HG02798 (cell line): ENCODE data around the gene PRELID3B.

Experiments used
- ATAC-seq: cut with Tn5 transposase; IDR thresholded peaks from one replicate; pipeline ENCODE4 v1.9.1; 2021; ENCODE audit warnings: mild to moderate bottlenecking; ENCODE audit not compliant: unreplicated experiment, poor library complexity

PRELID3B gene

GRCh38 chr20:59042151-59042795, at the start of gene PRELID3B:
Gene PRELID3B (minus strand): TSS chr20:59042786. CDS start chr20:59042730, 56 bp downstream.
- peak; percentile 33 for ATAC-seq

GRCh38 chr20:59087829-59088433, 45.3 kb upstream of the PRELID3B start:
- no peak for ATAC-seq

- no peak for ATAC-seq
These were observed 44.3 kb upstream of the PRELID3B start for GRCh38 chr20:59086923-59087322.

GRCh38 chr20:59084041-59084850, 41.7 kb upstream of the PRELID3B start:
- ATAC-seq: no peak

- ATAC-seq: no peak
These were observed 40.4 kb upstream of the PRELID3B start for GRCh38 chr20:59082981-59083380.

- ATAC-seq: no peak
These were observed 39.6 kb upstream of the PRELID3B start for GRCh38 chr20:59082077-59082740.

GRCh38 chr20:59081036-59081435, 38.5 kb upstream of the PRELID3B start:
- no peak for ATAC-seq

- no peak for ATAC-seq
These were observed 35.6 kb upstream of the PRELID3B start for GRCh38 chr20:59078231-59078630.

- no peak for ATAC-seq
These were observed 35.1 kb upstream of the PRELID3B start for GRCh38 chr20:59077705-59078104.

- ATAC-seq: no peak
These were observed 33.4 kb upstream of the PRELID3B start for GRCh38 chr20:59075934-59076508.

- no peak for ATAC-seq
These were observed 31.9 kb upstream of the PRELID3B start for GRCh38 chr20:59074456-59074855.

- ATAC-seq: no peak
These were observed 31.0 kb upstream of the PRELID3B start for GRCh38 chr20:59073582-59073981.

GRCh38 chr20:59071216-59071615, 28.6 kb upstream of the PRELID3B start:
- ATAC-seq: no peak

- ATAC-seq: no peak
These were observed 26.4 kb upstream of the PRELID3B start for GRCh38 chr20:59069026-59069425.

GRCh38 chr20:59068534-59068933, 25.9 kb upstream of the PRELID3B start:
- no peak for ATAC-seq

- ATAC-seq: no peak
These were observed 21.7 kb upstream of the PRELID3B start for GRCh38 chr20:59064214-59064722.

GRCh38 chr20:59063358-59064213, 21.0 kb upstream of the PRELID3B start:
- no peak for ATAC-seq

- no peak for ATAC-seq
These were observed 19.5 kb upstream of the PRELID3B start for GRCh38 chr20:59062081-59062480.

- no peak for ATAC-seq
These were observed 12.7 kb upstream of the PRELID3B start for GRCh38 chr20:59055302-59055701.
